CD4-positive, alpha-beta T cell (primary cell): ENCODE results near the gene MBD5. TPM values are rescaled to one million over a fixed set of nuclear protein-coding genes. Genes with fewer than 3 reads are reported as not detected.
A peak's percentile ranks its signal among the peaks of the same experiment; 100 is the strongest.

Experiments used
- ATAC-seq: fragments of 200-7000 bp; cut with Tn5 transposase; one replicate; pipeline ENCODE4 v1.10.0; 2022; ENCODE audit warnings: mild to moderate bottlenecking; ENCODE audit not compliant: poor library complexity
- CTCF ChIA-PET: fragments of 350-600 bp; sonication (Branson Sonifier 250); formaldehyde crosslinking; loops from one replicate; lab custom pipeline; 2021; ENCODE audit warnings: antibody characterized with exemption, inconsistent platforms; lab: Charles Lee
- POLR2A ChIA-PET: fragments of 350-600 bp; sonication (Branson Sonifier 250); formaldehyde crosslinking; loops from one replicate; lab custom pipeline; 2021; ENCODE audit warnings: antibody characterized with exemption, inconsistent platforms; lab: Charles Lee
- DNase-seq, 14 experiments: peaks; one replicate each; pipeline ENCODE4 v3.0.0-alpha.2; 2013 to 2020; ENCODE audit warnings: mixed read lengths in 2 of 14
- H3K27ac ChIP-seq, 2 donors: one replicate each; pipeline versions ENCODE4 v1.5.1 to v1.7.0; 2013; ENCODE audit warnings: low read length in 2 of 2, low read depth in 1 of 2, mild to moderate bottlenecking in 1 of 2
- H3K27me3 ChIP-seq, 2 experiments: 1 replicate in 1 of 2; 2 replicates in 1 of 2; pipeline versions ENCODE4 v1.6.1 to v1.7.0; 2013; ENCODE audit warnings: low read length in 2 of 2, control low read depth in 1 of 2, mild to moderate bottlenecking in 1 of 2, moderate library complexity in 1 of 2; ENCODE audit not compliant: insufficient read depth in 2 of 2, control insufficient read depth in 1 of 2
- H3K36me3 ChIP-seq: one replicate; pipeline ENCODE4 v1.6.1; 2013; ENCODE audit warnings: low read length, control low read depth; ENCODE audit not compliant: insufficient read depth
- H3K4me1 ChIP-seq: one replicate; pipeline ENCODE4 v1.6.1; 2013; ENCODE audit warnings: low read length, control low read depth; ENCODE audit not compliant: insufficient read depth
- H3K4me3 ChIP-seq: one replicate; pipeline ENCODE4 v1.5.1; 2013; ENCODE audit warnings: mild to moderate bottlenecking, low read length, moderate library complexity
- H3K9me3 ChIP-seq, 2 experiments: 1 replicate in 1 of 2; 2 replicates in 1 of 2; pipeline versions ENCODE4 v1.6.1 to v1.7.0; 2013; ENCODE audit warnings: low read length in 2 of 2, mild to moderate bottlenecking in 2 of 2, control low read depth in 1 of 2, moderate library complexity in 1 of 2; ENCODE audit not compliant: control insufficient read depth in 1 of 2, insufficient read depth in 1 of 2
- H3K27ac Mint-ChIP-seq: one replicate; pipeline ENCODE4 v1.8.0; 2020; ENCODE audit warnings: mixed read lengths
- H3K27me3 Mint-ChIP-seq: one replicate; pipeline ENCODE4 v1.8.0; 2021; ENCODE audit warnings: mixed read lengths
- H3K36me3 Mint-ChIP-seq: one replicate; pipeline ENCODE4 v1.8.0; 2021; ENCODE audit warnings: low read depth, mixed read lengths
- H3K4me1 Mint-ChIP-seq: one replicate; pipeline ENCODE4 v1.8.0; 2021; ENCODE audit warnings: low read depth, mixed read lengths
- H3K4me3 Mint-ChIP-seq: one replicate; pipeline ENCODE4 v1.8.0; 2020; ENCODE audit warnings: mild to moderate bottlenecking, mixed read lengths
- H3K9me3 Mint-ChIP-seq: one replicate; pipeline ENCODE4 v1.8.0; 2020; ENCODE audit warnings: mixed read lengths
- intact Hi-C, 2 experiments: fragments of 100-400 bp; cut with DNase I in 1 of 2; cut with micrococcal nuclease in 1 of 2; formaldehyde crosslinking; loops; one replicate each; pipeline versions ENCODE4 v1.15.1 to v1.9.0; 2023 to 2025; cut with DNase I, micrococcal nuclease
- total RNA-seq, 174 experiments: library from RNA in 2 of 174; stranded (reverse) in 2 of 174; gene quantifications; one replicate each; pipeline ENCODE4 v1.2.3 and lab custom pipeline; 2021 to 2026
- TF ChIP-seq, protein P1 (sequence below): fragments of 200-600 bp; IDR thresholded peaks from one replicate; pipeline ENCODE4 v1.8.0; 2022; ENCODE audit warnings: antibody characterized with exemption, mild to moderate bottlenecking

The MBD5 gene
- total RNA-seq, 2 experiments from 2014 or later, result 49.8 to 52.9 TPM

DNA sequence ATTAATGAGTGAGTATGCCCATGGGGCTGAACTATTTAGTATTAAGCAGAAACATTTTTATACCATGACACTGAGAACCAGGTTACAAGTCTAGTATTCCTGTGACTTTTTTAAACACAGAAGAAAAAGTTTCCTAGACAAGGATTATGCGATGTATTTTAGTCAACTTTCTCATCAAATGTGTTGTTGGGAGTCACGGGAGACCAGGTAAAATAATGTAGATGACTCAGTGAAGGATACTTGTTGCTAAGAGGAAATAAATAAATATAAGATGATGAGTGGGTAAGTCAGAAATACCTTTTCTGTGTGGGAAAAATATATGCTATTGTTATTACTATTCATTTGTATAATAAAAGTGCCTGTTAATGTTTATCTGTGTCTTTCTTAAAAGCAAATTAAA, 23.4 kb downstream of the MBD5 start:
- ATAC-seq, result no peak
- Mint-ChIP-seq H3K4me3 (no peak overlapping the region), H3K4me1 (peaks cover 37% of the 10 kb centered on the region), H3K36me3 (peaks cover 15% of the 10 kb centered on the region), H3K27me3 (no peaks in the 10 kb centered on the region), H3K27ac (no peak overlapping the region), H3K9me3 (no peaks in the 10 kb centered on the region)
- H3K9me3 ChIP-seq, result no peaks in the 10 kb centered on the region
- no peak for DNase-seq
- H3K4me1 ChIP-seq, result no peaks in the 10 kb centered on the region
- ChIA-PET POLR2A (no interaction called here), CTCF (no interaction called here)
- TF ChIP-seq, protein P1, sequence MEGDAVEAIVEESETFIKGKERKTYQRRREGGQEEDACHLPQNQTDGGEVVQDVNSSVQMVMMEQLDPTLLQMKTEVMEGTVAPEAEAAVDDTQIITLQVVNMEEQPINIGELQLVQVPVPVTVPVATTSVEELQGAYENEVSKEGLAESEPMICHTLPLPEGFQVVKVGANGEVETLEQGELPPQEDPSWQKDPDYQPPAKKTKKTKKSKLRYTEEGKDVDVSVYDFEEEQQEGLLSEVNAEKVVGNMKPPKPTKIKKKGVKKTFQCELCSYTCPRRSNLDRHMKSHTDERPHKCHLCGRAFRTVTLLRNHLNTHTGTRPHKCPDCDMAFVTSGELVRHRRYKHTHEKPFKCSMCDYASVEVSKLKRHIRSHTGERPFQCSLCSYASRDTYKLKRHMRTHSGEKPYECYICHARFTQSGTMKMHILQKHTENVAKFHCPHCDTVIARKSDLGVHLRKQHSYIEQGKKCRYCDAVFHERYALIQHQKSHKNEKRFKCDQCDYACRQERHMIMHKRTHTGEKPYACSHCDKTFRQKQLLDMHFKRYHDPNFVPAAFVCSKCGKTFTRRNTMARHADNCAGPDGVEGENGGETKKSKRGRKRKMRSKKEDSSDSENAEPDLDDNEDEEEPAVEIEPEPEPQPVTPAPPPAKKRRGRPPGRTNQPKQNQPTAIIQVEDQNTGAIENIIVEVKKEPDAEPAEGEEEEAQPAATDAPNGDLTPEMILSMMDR, result no peak
- intact Hi-C loops, result no loop called here
- H3K27ac ChIP-seq, result no peak overlapping the region
- H3K36me3 ChIP-seq, result peaks cover 8% of the 10 kb centered on the region
- no peaks in the 10 kb centered on the region for H3K27me3 ChIP-seq
- H3K4me3 ChIP-seq, result no peak overlapping the region

DNA sequence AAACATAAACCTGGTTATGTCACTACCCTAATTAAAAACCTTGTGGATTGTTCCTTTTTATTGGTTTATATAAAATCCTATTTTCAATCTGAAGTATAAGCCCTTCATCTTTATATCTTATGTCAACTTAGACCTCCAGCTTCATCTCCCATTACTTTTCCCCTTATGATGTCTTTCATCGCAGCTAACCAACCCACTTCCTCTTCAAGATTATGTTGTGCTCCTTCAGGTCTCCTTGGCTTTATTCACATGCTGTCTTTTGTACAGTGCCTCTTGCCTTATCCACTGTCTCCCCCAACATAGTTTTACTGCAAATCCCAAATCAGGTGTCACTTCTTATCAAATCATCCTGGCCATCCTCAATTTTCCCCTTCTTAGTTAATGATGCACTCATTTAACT, 25.9 kb downstream of the MBD5 start:
- ChIA-PET POLR2A (interaction anchor here (1.1 kb wide), 1 partner anchor 26 kb away, joined by 4 read pairs; the partner anchor contains the start of genes MBD5 and ORC4), CTCF (interaction anchor here (0.6 kb wide), 1 partner anchor 11 kb away, joined by 3 read pairs; no protein-coding TSS in a partner anchor)
- Histone ChIP-seq H3K27ac (no peak overlapping the region), H3K4me1 (no peaks in the 10 kb centered on the region), H3K27me3 (no peaks in the 10 kb centered on the region), H3K9me3 (no peaks in the 10 kb centered on the region), H3K4me3 (no peak overlapping the region), H3K36me3 (no peaks in the 10 kb centered on the region)
- no peaks in the 10 kb centered on the region for H3K9me3 Mint-ChIP-seq
- intact Hi-C loops, result no loop called here
- peak in 1 of 14 experiments; percentile 2 for DNase-seq
- no peak overlapping the region for H3K4me3 Mint-ChIP-seq
- peaks cover 55% of the 10 kb centered on the region for H3K4me1 Mint-ChIP-seq
- TF ChIP-seq, protein P1, result no peak
- H3K27me3 Mint-ChIP-seq, result no peaks in the 10 kb centered on the region
- peaks cover 8% of the 10 kb centered on the region for H3K36me3 Mint-ChIP-seq
- H3K27ac Mint-ChIP-seq, result no peak overlapping the region
- no peak for ATAC-seq

DNA sequence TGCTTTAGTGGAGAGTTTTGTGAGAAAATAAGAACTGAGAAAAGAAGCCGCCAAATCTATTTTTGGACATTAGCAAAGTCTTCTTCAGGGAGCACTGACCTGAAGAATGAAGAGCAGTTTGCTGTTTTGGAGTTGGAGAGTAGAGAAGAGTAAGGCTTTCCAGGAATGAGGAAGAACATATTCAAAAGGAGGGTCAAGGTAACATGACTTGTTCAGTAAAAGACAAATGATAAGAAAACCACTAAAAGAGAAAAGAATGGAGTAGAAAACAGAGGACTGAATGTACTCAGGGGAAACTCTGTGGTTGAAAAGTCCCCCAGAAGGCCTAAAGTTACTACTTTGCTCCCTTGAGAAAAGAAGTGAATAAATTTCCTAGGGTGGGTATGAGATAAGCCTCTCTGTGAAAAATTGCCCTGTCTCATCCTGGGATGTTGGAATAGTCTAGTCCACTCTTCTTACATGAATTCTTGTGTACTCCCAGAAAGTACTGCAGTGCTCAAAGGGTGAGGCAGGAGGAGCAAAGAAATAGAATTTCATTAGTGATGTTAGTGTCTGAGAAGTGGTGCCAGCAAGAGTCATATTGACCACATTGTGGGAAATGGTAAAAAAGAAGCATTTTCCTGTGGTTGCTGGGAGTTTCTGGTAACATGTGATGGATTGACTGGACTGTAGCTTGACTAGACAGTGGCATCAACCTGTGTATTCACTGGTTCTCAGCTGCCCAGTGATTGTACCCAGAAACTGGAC, 27.8 kb downstream of the MBD5 start:
- Histone ChIP-seq H3K4me3 (no peak overlapping the region), H3K27me3 (no peaks in the 10 kb centered on the region), H3K4me1 (no peaks in the 10 kb centered on the region), H3K27ac (no peak overlapping the region), H3K36me3 (no peaks in the 10 kb centered on the region), H3K9me3 (no peaks in the 10 kb centered on the region)
- TF ChIP-seq, protein P1, result no peak
- DNase-seq (no peak), ATAC-seq (no peak)
- POLR2A ChIA-PET, result interaction anchor here (0.9 kb wide), 1 partner anchor 28 kb away, joined by 3 read pairs; the partner anchor contains the start of genes MBD5 and ORC4
- peaks cover 57% of the 10 kb centered on the region for H3K4me1 Mint-ChIP-seq
- CTCF ChIA-PET, result no interaction called here
- no peaks in the 10 kb centered on the region for H3K9me3 Mint-ChIP-seq
- no peak overlapping the region for H3K4me3 Mint-ChIP-seq
- no peak overlapping the region for H3K27ac Mint-ChIP-seq
- H3K36me3 Mint-ChIP-seq, result peaks cover 15% of the 10 kb centered on the region
- H3K27me3 Mint-ChIP-seq, result no peaks in the 10 kb centered on the region
- intact Hi-C loops, result no loop called here
